ENCODE results near the gene ATF3. TPM values are rescaled to one million over a fixed set of nuclear protein-coding genes. Genes with fewer than 3 reads are reported as not detected.

The ATF3 gene
- total RNA-seq, 1 experiment from 2014 or later, result 43.2 TPM

DNA sequence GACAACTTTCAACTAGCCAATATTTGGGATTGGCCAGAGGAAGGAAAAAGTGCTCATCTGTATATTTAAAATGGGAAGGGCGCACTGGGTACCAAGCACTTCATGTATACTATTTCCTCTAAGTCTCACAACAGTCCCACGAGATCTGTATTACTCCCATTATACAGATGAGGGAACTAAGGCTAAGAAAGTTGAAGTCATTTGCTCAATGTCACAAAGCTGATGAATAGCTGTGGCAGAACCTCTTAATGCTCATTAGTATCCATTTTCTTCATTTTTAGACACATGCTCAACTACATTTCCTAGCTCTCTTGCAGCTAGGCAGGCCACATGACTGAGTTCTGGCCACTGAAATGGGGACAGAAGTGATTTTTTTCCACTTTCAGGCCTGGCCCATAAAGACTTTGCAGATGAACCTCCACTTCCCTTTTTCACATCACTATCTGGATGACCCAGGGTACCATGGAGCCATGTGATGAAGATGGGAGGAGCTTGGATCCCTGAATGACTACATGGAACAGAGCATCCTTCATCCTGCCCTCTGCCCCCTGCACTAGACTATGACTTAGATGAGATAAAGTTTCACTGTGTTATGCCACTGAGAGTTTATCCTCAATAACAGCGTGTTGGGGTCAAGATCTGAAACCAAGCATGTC is 31.8 kb downstream of the ATF3 start:
- CTCF ChIA-PET, result interaction anchor here (1.2 kb wide), 1 partner anchor 25 kb away, joined by 3 read pairs; no protein-coding TSS in a partner anchor
- H3K79me2 ChIP-seq (ENCODE audit: insufficient read depth, low read length), result no peaks in the 10 kb centered on the region
- ATAC-seq, result no peak

DNA sequence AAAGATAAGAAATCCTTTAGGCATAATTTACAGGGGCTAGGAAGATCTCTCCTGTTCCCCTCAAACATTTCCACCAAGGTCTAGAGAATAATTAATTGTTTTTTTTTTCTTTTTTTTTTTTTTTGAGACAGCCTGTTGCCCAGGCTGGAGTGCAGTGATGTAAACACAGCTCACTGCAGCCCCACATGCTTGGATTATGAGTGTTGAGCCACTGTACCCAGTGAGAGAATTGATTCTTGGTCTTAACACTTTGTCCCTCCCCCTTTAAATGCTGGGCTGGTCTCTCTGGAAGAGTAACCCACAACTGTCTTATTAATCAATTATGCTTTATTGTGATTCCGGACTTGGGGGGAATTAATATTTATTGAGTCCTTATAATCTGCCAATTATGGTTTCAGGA is 33.4 kb downstream of the ATF3 start:
- ChIA-PET CTCF (no interaction called here), POLR2A (no interaction called here), RAD21 (ENCODE audit: low non-redundant PET in 1 of 2, low total read pairs in 2 of 2, uncharacterized antibody in 2 of 2, unreplicated experiment in 2 of 2) (no interaction called here)
- BruUV-seq (replicated peaks), result no TSS peak
- TF ChIP-seq SP1 (IDR thresholded peaks at IDR 0.05; ENCODE audit: low read depth), result no peak
- TF ChIP-seq EZH2phosphoT487 (IDR thresholded peaks at IDR 0.05; ENCODE audit: borderline replicate concordance), result no peak
- no peak for TF ChIP-seq FOSL1 (IDR thresholded peaks at IDR 0.05; ENCODE audit: low read depth)
- TF ChIP-seq ZBTB33 (IDR thresholded peaks at IDR 0.05; ENCODE audit: extremely low read depth, insufficient replicate concordance, low read length), result no peak
- no peak for TF ChIP-seq EGR1 (IDR thresholded peaks at IDR 0.05; ENCODE audit: low read depth)
- TF ChIP-seq YY1 (IDR thresholded peaks at IDR 0.05; ENCODE audit: extremely low read depth, insufficient replicate concordance, low read depth, low read length), result no peak
- TF ChIP-seq TCF7L2 (IDR thresholded peaks at IDR 0.05; ENCODE audit: borderline replicate concordance, extremely low read depth, insufficient read depth, insufficient read length), result no peak
- TF ChIP-seq CEBPB (IDR thresholded peaks at IDR 0.05; ENCODE audit: low read depth), result no peak
- TF ChIP-seq SIN3A (IDR thresholded peaks at IDR 0.05; ENCODE audit: low read depth), result no peak
- TF ChIP-seq, protein P1, sequence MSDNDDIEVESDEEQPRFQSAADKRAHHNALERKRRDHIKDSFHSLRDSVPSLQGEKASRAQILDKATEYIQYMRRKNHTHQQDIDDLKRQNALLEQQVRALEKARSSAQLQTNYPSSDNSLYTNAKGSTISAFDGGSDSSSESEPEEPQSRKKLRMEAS (IDR thresholded peaks at IDR 0.05), result no peak
- no peak for TF ChIP-seq ELF1 (IDR thresholded peaks at IDR 0.05; ENCODE audit: borderline replicate concordance, low read depth)
- TF ChIP-seq POLR2A (IDR thresholded peaks at IDR 0.05; ENCODE audit: borderline replicate concordance, extremely low read depth, insufficient read depth, insufficient read length), result no peak
- TF ChIP-seq JUND (IDR thresholded peaks at IDR 0.05), result no peak
- no peak for TF ChIP-seq ZNF274 (IDR thresholded peaks at IDR 0.05; ENCODE audit: low read depth, low read length)
- no peak for TF ChIP-seq SRF (IDR thresholded peaks at IDR 0.05; ENCODE audit: low read depth)
- TF ChIP-seq CBX3 (IDR thresholded peaks at IDR 0.05; ENCODE audit: low read depth), result no peak
- no peak for TF ChIP-seq ZFX (IDR thresholded peaks at IDR 0.05)
- Histone ChIP-seq H4K20me1 (ENCODE audit: insufficient read depth) (no peaks in the 10 kb centered on the region), H3K4me1 (ENCODE audit: control insufficient read depth in 1 of 2, insufficient read depth in 2 of 2, low read length in 2 of 2) (no peaks in the 10 kb centered on the region), H3K9ac (ENCODE audit: low read length) (no peak overlapping the region), H3K27me3 (ENCODE audit: insufficient read depth, low read length) (no peaks in the 10 kb centered on the region), H3K9me3 (ENCODE audit: control insufficient read depth in 1 of 2, insufficient read depth in 1 of 2, low read depth in 1 of 2, low read length in 2 of 2) (no peaks in the 10 kb centered on the region), H3K9me2 (ENCODE audit: insufficient read depth) (no peaks in the 10 kb centered on the region), H2AFZ (ENCODE audit: low read depth, low read length, poor library complexity, severe bottlenecking) (no peak overlapping the region), H3K36me3 (ENCODE audit: control insufficient read depth in 1 of 2, insufficient read depth in 2 of 2, low read length in 2 of 2) (no peaks in the 10 kb centered on the region), H3K4me2 (ENCODE audit: low read length) (no peak overlapping the region), H3K4me3 (replicated peaks in 1 of 2; ENCODE audit: low read depth in 1 of 2, low read length in 2 of 2) (no peak overlapping the region), H3K27ac (ENCODE audit: low read depth, low read length) (no peak overlapping the region), H3K79me2 (ENCODE audit: insufficient read depth, low read length) (no peaks in the 10 kb centered on the region)
- intact Hi-C loops (cut with micrococcal nuclease), result no loop called here
- ATAC-seq (no peak), DNase-seq (ENCODE audit: low read depth, low spot score) (no peak)

More for the DNA sequence above, 31.8 kb downstream of the ATF3 start:
- ChIA-PET RAD21 (ENCODE audit: low non-redundant PET in 1 of 2, low total read pairs in 2 of 2, uncharacterized antibody in 2 of 2, unreplicated experiment in 2 of 2) (no interaction called here), POLR2A (no interaction called here)
- no peaks in the 10 kb centered on the region for H4K20me1 ChIP-seq (ENCODE audit: insufficient read depth)
- H3K27me3 ChIP-seq (ENCODE audit: insufficient read depth, low read length), result no peaks in the 10 kb centered on the region
- intact Hi-C loops (cut with micrococcal nuclease), result no loop called here
- DNase-seq (ENCODE audit: low read depth, low spot score), result no peak
- no peaks in the 10 kb centered on the region for H3K9me3 ChIP-seq (ENCODE audit: control insufficient read depth in 1 of 2, insufficient read depth in 1 of 2, low read depth in 1 of 2, low read length in 2 of 2)
- no peak overlapping the region for H3K4me2 ChIP-seq (ENCODE audit: low read length)
- H2AFZ ChIP-seq (ENCODE audit: low read depth, low read length, poor library complexity, severe bottlenecking), result no peak overlapping the region
- no peaks in the 10 kb centered on the region for H3K9me2 ChIP-seq (ENCODE audit: insufficient read depth)
- H3K9ac ChIP-seq (ENCODE audit: low read length), result no peak overlapping the region
- no peaks in the 10 kb centered on the region for H3K36me3 ChIP-seq (ENCODE audit: control insufficient read depth in 1 of 2, insufficient read depth in 2 of 2, low read length in 2 of 2)
- no peak overlapping the region for H3K27ac ChIP-seq (ENCODE audit: low read depth, low read length)
- no peaks in the 10 kb centered on the region for H3K4me1 ChIP-seq (ENCODE audit: control insufficient read depth in 1 of 2, insufficient read depth in 2 of 2, low read length in 2 of 2)
- BruUV-seq (replicated peaks), result no TSS peak
- no peak overlapping the region for H3K4me3 ChIP-seq (replicated peaks in 1 of 2; ENCODE audit: low read depth in 1 of 2, low read length in 2 of 2)
- 0 out of 2 replicates have a peak, but pooled peaks have one; percentile 19 for TF ChIP-seq CBX3 (IDR thresholded peaks at IDR 0.05; ENCODE audit: low read depth)
- TF ChIP-seq EZH2 (IDR thresholded peaks at IDR 0.05), result no peak
